ENCODE results near the gene MALL. TPM values are rescaled to one million over a fixed set of nuclear protein-coding genes. Genes with fewer than 3 reads are reported as not detected.

MALL gene
- total RNA-seq, 1 donor from 2014 or later, result 1.1 TPM

DNA sequence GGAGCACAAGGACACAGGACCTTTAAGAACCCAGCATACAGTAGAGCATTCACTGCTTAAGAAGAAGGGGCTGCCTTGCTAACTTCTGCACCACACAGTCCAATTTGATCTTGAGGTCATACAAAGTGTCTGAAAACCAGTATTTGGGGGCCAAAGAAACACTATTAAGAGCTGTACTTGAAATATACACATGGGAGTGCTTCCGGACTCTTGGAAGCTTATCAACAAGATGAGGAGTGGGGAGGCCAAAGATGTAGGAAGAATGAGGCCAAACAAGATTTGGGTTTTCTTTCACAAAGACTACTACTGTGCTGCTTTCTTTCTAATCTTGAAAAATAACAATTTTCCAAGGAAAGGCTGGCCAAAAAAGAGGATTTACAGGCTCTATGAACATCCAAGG is 24.8 kb upstream of the MALL start:
- H2AFZ ChIP-seq (replicated peaks), result no peak overlapping the region
- no peaks in the 10 kb centered on the region for H3K9me3 Mint-ChIP-seq
- DNase-seq (ENCODE audit: low spot score), result no peak
- no peaks in the 10 kb centered on the region for H3K4me1 Mint-ChIP-seq
- no peaks in the 10 kb centered on the region for H3K4me1 ChIP-seq
- H3F3A ChIP-seq (ENCODE audit: low read depth), result no peaks in the 10 kb centered on the region
- no peaks in the 10 kb centered on the region for H3K79me2 ChIP-seq (ENCODE audit: low read depth)
- no peaks in the 10 kb centered on the region for H3K27me3 ChIP-seq
- H3K27ac Mint-ChIP-seq, result no peak overlapping the region
- no peak overlapping the region for H3K9ac ChIP-seq
- H3K4me3 Mint-ChIP-seq, result no peak overlapping the region
- H4K20me1 ChIP-seq (ENCODE audit: low read depth), result no peaks in the 10 kb centered on the region
- H3K36me3 Mint-ChIP-seq, result peaks cover 3% of the 10 kb centered on the region
- H3K9me3 ChIP-seq (ENCODE audit: low read depth), result no peaks in the 10 kb centered on the region
- H3K27ac ChIP-seq, result no peak overlapping the region
- H3K4me2 ChIP-seq, result no peak overlapping the region
- TF ChIP-seq, protein P1, sequence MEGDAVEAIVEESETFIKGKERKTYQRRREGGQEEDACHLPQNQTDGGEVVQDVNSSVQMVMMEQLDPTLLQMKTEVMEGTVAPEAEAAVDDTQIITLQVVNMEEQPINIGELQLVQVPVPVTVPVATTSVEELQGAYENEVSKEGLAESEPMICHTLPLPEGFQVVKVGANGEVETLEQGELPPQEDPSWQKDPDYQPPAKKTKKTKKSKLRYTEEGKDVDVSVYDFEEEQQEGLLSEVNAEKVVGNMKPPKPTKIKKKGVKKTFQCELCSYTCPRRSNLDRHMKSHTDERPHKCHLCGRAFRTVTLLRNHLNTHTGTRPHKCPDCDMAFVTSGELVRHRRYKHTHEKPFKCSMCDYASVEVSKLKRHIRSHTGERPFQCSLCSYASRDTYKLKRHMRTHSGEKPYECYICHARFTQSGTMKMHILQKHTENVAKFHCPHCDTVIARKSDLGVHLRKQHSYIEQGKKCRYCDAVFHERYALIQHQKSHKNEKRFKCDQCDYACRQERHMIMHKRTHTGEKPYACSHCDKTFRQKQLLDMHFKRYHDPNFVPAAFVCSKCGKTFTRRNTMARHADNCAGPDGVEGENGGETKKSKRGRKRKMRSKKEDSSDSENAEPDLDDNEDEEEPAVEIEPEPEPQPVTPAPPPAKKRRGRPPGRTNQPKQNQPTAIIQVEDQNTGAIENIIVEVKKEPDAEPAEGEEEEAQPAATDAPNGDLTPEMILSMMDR (IDR thresholded peaks at IDR 0.05), result no peak
- TF ChIP-seq EZH2phosphoT487 (IDR thresholded peaks at IDR 0.05) (no peak), EZH2 (IDR thresholded peaks at IDR 0.05) (no peak)
- no peaks in the 10 kb centered on the region for H3K36me3 ChIP-seq
- H3K4me3 ChIP-seq, result no peak overlapping the region
- H3K27me3 Mint-ChIP-seq (ENCODE audit: insufficient read depth, low read depth), result no peaks in the 10 kb centered on the region

DNA sequence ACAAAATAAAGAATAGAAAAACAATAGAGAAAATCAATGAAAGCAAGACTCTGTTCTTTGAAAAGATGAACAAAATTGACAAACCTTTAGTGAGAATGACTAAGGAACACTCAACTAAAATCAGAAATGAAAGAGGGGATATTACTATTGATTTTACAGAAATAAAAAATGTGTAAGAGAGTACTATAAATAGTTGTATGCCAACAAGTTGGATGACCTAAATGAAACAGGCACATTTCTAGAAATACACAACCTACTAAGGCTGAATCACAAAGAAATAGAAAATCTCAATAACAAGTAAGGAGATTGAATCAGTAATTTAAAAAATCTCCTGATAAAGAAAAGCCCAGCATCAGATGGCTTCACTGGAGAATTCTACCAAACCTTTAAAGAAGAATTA is 18.4 kb upstream of the MALL start:
- TF ChIP-seq, protein P1 (IDR thresholded peaks at IDR 0.05), result no peak
- no peak for TF ChIP-seq EZH2phosphoT487 (IDR thresholded peaks at IDR 0.05)
- no peak for TF ChIP-seq EZH2 (IDR thresholded peaks at IDR 0.05)
- Mint-ChIP-seq H3K9me3 (peaks cover 13% of the 10 kb centered on the region), H3K27ac (no peak overlapping the region), H3K27me3 (ENCODE audit: insufficient read depth, low read depth) (no peaks in the 10 kb centered on the region), H3K36me3 (peaks cover 11% of the 10 kb centered on the region), H3K4me3 (no peak overlapping the region), H3K4me1 (no peaks in the 10 kb centered on the region)
- Histone ChIP-seq H3K4me1 (no peaks in the 10 kb centered on the region), H3K36me3 (no peaks in the 10 kb centered on the region), H3K27me3 (no peaks in the 10 kb centered on the region), H4K20me1 (ENCODE audit: low read depth) (no peaks in the 10 kb centered on the region), H3K4me3 (no peak overlapping the region), H3K9me3 (ENCODE audit: low read depth) (no peaks in the 10 kb centered on the region), H2AFZ (replicated peaks) (no peak overlapping the region), H3F3A (ENCODE audit: low read depth) (no peaks in the 10 kb centered on the region), H3K4me2 (no peak overlapping the region), H3K27ac (no peak overlapping the region), H3K79me2 (ENCODE audit: low read depth) (no peaks in the 10 kb centered on the region), H3K9ac (no peak overlapping the region)
- DNase-seq (ENCODE audit: low spot score), result no peak

DNA sequence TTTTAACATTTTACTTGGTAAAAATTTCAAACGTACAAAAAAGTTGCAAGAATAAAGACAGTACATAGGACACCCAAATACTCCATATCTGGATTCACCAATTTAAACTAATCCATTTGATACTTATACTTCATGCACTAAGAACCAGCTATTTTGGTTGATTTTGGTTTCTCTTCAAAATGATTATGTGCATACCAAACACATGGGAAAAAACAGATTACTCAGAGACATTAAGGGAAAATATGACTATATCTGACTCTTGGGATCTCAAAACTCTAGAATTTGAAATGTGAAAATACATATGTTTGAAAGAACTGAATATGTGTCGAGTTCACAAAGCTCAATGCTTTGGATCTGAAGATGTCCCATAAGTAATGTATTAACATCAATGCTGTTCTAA is 15.5 kb upstream of the MALL start:
- Histone ChIP-seq H4K20me1 (ENCODE audit: low read depth) (no peaks in the 10 kb centered on the region), H3K79me2 (ENCODE audit: low read depth) (no peaks in the 10 kb centered on the region), H3K36me3 (no peaks in the 10 kb centered on the region), H3K4me3 (no peak overlapping the region), H3K27me3 (no peaks in the 10 kb centered on the region), H3K9me3 (ENCODE audit: low read depth) (no peaks in the 10 kb centered on the region), H3K4me1 (peaks cover 9% of the 10 kb centered on the region), H3K9ac (no peak overlapping the region), H3F3A (ENCODE audit: low read depth) (peaks cover 3% of the 10 kb centered on the region), H3K4me2 (no peak overlapping the region), H2AFZ (replicated peaks) (no peak overlapping the region), H3K27ac (no peak overlapping the region)
- Mint-ChIP-seq H3K27ac (no peak overlapping the region), H3K27me3 (ENCODE audit: insufficient read depth, low read depth) (no peaks in the 10 kb centered on the region), H3K9me3 (peaks cover 13% of the 10 kb centered on the region), H3K36me3 (peaks cover 15% of the 10 kb centered on the region), H3K4me3 (no peak overlapping the region), H3K4me1 (peaks cover 7% of the 10 kb centered on the region)
- TF ChIP-seq EZH2 (IDR thresholded peaks at IDR 0.05) (no peak), EZH2phosphoT487 (IDR thresholded peaks at IDR 0.05) (no peak)
- TF ChIP-seq, protein P1 (IDR thresholded peaks at IDR 0.05), result no peak
- DNase-seq (ENCODE audit: low spot score), result no peak

All from neural progenitor cell (in vitro differentiated cells).